OCI-LY3 (cell line): ENCODE results near the gene KRTAP5-5.
"Not testable (repeated sequence)": the region's sequence is repeated elsewhere in the genome, so short reads cannot be mapped to it uniquely, and the experiment has no call there.

Experiments
- CTCF ChIP-seq: fragments of 200-600, 300-600 bp; sonication (generic); IDR thresholded peaks from 2 replicates; pipeline ENCODE4 v1.5.1; 2014; ENCODE audit warnings: antibody characterized with exemption, low read length, low read depth
- EZH2phosphoT487 ChIP-seq: fragments of 200-600 bp; shearing (Covaris generic); IDR thresholded peaks from 2 replicates; pipeline ENCODE4 v1.6.1; 2018; ENCODE audit warnings: antibody characterized with exemption, mixed run types, low read depth

- TF ChIP-seq CTCF, EZH2phosphoT487: not testable (repeated sequence)
These were observed 31.2 kb upstream of the KRTAP5-5 start for GRCh38 chr11:1598406-1598805.
